HG02938 (cell line): ENCODE measurements around the gene KAT7.

Experiments
- ATAC-seq: cut with Tn5 transposase; IDR thresholded peaks from one replicate; pipeline ENCODE4 v1.9.1; 2021; ENCODE audit warnings: mild to moderate bottlenecking, moderate library complexity; ENCODE audit not compliant: unreplicated experiment

The KAT7 gene

DNA sequence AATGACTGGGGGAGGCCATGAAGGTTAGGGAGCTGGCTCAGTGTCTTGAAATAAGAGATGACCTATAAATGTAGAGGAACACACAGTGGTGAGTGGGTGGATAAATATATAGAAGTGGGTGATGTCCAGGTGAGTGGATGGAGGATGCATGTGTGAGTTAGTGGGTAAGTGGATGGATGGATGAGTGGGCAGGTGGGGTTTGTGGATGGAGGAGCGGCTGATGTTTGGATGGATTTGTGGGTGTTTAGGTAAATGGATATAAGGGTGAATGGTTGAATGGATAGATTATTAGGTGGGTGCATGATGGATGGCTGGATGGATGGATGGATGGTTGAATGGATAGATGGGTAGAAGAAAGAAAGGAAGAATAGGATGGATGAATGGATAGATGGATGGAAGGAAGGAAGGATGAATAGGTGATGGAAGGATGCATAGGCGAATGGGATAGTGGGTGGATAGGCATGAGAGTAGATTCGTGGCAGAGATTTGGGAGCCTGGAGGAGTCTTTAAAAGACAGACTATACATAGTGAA is 78.5 kb downstream of the KAT7 start:
- no peak for ATAC-seq

DNA sequence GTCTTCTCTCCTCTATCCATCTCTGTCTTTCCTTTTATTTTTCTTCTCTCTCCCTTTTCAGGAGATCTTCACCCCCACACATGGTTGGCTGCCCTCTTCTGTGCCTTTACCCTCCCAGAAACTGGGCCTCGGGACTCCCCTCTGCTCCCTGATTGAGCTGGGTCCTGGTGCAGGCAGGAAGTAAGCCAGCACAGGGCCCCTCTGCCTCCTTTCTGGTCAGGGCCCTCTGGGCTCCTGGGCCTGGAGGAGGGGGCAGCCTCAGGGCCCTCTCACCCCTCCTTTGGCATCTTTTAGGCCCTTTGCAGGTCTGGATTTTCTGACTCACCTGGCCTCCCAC is 80.5 kb downstream of the KAT7 start:
- no peak for ATAC-seq

DNA sequence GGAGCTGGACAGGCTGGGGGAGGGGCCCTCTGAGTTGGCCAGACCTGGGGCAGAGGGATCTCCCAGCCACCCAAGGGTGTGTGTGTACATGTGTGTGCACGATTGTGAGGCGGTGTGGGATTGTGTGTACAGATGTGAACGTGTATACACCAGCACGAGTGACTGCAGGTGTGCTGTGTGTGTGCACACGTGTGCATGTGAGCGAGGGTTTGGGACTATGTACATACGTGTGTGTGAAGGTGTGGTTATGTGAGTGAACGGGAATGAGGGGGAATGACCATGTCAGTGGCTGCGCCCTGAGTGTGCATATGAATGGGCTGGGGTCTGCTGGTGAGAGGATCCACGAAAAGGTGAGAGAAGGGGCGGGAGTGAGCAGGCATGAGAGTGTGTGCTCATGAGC is 81.8 kb downstream of the KAT7 start:
- no peak for ATAC-seq

- ATAC-seq, result no peak
Measured at GRCh38 chr17:49871211-49871610, 82.7 kb downstream of the KAT7 start.

GRCh38 chr17:49872754-49873377 is 84.4 kb downstream of the KAT7 start:
- ATAC-seq, result no peak

DNA sequence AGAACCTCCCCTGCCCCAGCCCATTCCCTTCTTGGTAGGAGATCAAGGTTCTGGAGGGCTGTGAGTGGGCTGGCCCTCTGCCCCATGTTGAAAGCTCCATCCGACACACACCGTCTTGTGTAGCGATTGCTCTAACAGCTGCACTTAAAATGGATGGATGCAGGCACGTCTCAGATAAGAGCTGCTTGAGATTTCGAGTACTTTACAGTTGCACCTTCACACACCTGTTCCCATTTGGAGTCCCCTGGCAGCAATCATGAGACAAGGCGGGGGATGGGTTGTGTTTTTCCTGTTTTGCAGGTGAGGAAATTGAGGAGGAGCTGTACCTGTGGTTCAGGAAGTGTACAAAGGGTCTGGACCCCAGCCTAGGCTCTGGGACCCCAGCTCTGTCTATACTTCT is 85.0 kb downstream of the KAT7 start:
- ATAC-seq, result no peak

DNA sequence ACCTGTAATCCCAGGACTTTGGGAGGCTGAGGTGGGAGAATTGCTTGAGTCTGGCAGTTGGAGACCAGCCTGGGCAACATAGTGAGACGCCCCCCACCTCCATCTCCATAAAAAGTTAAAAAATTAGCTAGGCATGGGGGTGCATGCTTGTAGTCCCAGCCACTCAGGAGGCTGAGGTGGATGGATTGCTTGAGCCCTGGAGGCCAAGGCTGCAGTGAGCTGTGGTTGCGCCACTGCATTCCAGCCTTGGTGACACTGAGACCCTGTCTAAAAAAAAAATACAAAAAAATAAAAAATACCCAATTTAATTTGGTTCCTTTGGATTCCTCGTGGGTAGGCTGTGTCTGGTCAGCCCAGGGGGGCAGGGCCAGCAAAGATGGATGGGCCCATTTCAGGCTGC is 85.4 kb downstream of the KAT7 start:
- no peak for ATAC-seq

- ATAC-seq, result no peak
Measured at GRCh38 chr17:49874911-49875310, 86.4 kb downstream of the KAT7 start.

DNA sequence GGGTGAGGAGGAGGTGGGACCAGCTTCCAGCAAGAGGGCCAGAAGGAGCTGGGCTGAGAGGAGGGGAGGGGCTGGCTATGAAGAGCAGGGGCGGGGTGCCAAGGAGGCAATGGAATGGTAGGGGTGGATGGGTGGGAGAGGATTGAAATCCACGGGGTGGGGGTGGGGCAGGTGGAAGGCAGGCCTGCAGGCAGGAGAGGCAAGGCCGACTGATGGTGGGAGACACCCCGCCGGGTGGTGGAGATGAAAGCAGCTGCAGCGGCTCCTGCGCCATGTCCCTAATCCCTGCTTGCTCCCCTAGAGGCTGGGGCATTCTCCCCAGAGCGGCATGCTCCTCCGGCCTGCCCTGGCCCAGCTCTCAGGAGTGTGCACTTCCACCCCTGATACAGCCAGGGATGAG is 87.2 kb downstream of the KAT7 start:
- ATAC-seq, result no peak

GRCh38 chr17:49878931-49879904 is 90.7 kb downstream of the KAT7 start:
- ATAC-seq, result no peak

DNA sequence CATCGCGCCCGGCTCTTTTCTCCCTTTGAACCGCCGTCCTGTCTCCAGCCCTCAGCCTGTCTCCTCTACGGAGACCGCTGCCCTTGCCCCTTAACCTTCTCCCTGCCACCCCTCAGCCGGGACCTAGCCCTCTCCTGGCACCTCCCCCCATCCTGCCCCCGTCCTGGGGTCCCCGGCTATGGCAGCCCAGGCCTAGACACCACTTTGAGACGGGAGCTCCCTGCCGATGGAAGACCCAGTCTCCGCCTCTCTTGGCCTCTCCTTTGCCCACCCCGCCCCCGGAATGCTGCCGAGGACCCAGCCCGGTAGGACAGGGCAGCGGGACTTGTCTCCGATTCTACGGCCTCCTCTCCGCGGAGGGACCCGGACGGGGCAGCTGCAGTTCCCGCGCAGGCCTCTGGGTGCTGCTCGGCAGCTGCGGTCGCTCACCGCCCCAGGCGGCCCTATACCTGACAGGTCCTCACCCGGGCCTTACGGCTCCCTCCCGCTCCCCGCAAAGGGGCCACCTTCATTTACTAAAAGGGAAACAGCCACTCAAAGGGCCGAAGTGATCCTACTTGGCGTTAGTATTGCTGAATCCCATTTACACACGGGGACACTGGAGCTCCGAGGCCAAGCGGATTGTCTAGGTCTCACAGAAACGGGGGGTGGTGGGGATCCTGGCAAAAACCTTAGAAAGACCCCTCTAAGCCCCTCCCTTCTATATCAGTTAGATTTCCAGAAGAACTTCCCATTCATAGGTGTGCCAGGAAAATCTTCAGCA is 92.0 kb downstream of the KAT7 start:
- no peak for ATAC-seq

DNA sequence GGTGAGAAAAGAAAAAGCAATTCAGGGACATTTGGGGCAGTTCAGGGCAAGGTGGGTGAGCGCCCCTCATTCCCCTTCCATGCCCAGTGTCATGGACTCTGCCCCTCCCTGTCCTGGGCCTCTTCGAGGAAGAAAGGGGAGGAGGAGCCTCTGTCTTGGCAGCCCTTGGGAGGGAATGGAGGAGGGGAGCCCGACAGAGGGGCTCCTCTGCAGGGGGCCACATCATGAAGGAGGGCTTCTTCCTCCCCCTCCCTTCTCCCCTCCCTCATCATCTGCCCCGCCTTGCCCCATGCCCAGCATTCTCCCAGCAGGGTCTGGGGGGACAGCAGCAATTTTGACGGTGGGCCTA is 92.5 kb downstream of the KAT7 start:
- ATAC-seq, result no peak

DNA sequence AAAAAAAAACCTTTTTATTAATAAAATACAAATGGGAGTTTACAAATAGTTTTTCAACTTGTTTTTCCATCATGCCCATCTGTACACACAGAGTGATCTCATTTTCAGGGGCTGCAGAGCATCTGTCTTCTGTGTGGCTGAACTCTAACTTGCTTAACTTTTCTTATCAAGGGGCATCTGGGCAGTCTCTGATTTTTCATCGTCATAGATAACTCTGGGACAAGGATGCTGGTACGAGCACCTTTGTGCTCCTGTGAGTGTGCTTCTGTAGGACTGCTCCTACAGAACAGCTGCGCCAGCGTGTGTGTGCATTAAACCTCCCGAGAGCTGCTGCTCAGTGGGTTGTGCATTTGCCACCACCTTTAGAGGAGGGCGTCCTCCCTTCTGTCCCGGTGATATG is 94.0 kb downstream of the KAT7 start:
- ATAC-seq, result no peak
